Cardiac muscle cell (in vitro differentiated cells and primary cell): ENCODE data around the gene MPEG1. TPM values are rescaled to one million over a fixed set of nuclear protein-coding genes. Genes with fewer than 3 reads are reported as not detected.

Source experiments
- DNase-seq, 2 donors: peaks; one replicate each; pipeline versions ENCODE4 v3.0.0 to v3.0.0-alpha.2; 2010 to 2017; ENCODE audit warnings: low read depth in 1 of 2, low spot score in 1 of 2
- H3K27ac ChIP-seq: fragments of 200-600 bp; sonication (generic); 2 replicates; pipeline ENCODE4 v1.5.1; 2016
- H3K27me3 ChIP-seq: fragments of 200-600 bp; sonication (generic); 2 replicates; pipeline ENCODE4 v1.6.0; 2016; ENCODE audit warnings: control low read depth
- H3K36me3 ChIP-seq: fragments of 200-600 bp; sonication (generic); 2 replicates; pipeline ENCODE4 v1.5.1; 2016; ENCODE audit warnings: control low read depth
- H3K4me1 ChIP-seq: fragments of 200-600 bp; sonication (generic); 2 replicates; pipeline ENCODE4 v1.8.1; 2017; ENCODE audit warnings: low read depth, mild to moderate bottlenecking, mixed run types
- H3K4me3 ChIP-seq: fragments of 200-600 bp; sonication (generic); 2 replicates; pipeline ENCODE4 v1.5.1; 2016; ENCODE audit warnings: mild to moderate bottlenecking
- H3K9me3 ChIP-seq: fragments of 200-600 bp; sonication (generic); 2 replicates; pipeline ENCODE4 v1.5.1; 2017; ENCODE audit warnings: low read depth, mild to moderate bottlenecking, control low read depth
- CTCF ChIP-seq: IDR thresholded peaks from 2 replicates; pipeline ENCODE4 v1.5.1; 2012; ENCODE audit warnings: low read depth, mild to moderate bottlenecking, low read length
- polyA plus RNA-seq: library from polyadenylated mRNA; unstranded; fragments of >200 nt; fragmentation: Nextera tagmentation; extraction: Ambion mirVana; gene quantifications from 2 replicates; pipeline ENCODE4 v1.2.1, GENCODE V29; 2016
- total RNA-seq: library from RNA; depleted of rRNA; stranded (reverse); fragments of >200 nt; gene quantifications from 2 replicates; pipeline ENCODE4 v1.2.3, GENCODE V29; 2016

MPEG1 gene
- total and polyA plus RNA-seq, 2 experiments from 2014 or later: not detected

GRCh38 chr11:59164028-59164427 is 48.7 kb downstream of the MPEG1 start:
- Histone ChIP-seq H3K36me3 (no peaks in the 10 kb centered on the region), H3K27me3 (no peaks in the 10 kb centered on the region), H3K4me1 (no peaks in the 10 kb centered on the region), H3K9me3 (no peaks in the 10 kb centered on the region), H3K27ac (no peak overlapping the region), H3K4me3 (no peak overlapping the region)
- no peak for TF ChIP-seq CTCF
- no peak for DNase-seq

Other genes starting within 250 kb of the MPEG1 start
- gene GLYATL1B, start 126.6 kb downstream of the MPEG1 start, total RNA-seq: not detected in 2 replicates
- gene GLYATL1B, start 126.6 kb downstream of the MPEG1 start, polyA plus RNA-seq: not detected in 2 replicates
- 1.8 and 2.6 TPM in 2 replicates for gene FAM111B, start 105.7 kb downstream of the MPEG1 start, total RNA-seq
- gene FAM111B, start 105.7 kb downstream of the MPEG1 start, polyA plus RNA-seq: 0.44 and 3.5 TPM in 2 replicates
- 1.7 and 6.5 TPM in 2 replicates for gene FAM111A, start 70.1 kb downstream of the MPEG1 start, total RNA-seq
- gene FAM111A, start 70.1 kb downstream of the MPEG1 start, polyA plus RNA-seq: 1.5 and 5.3 TPM in 2 replicates
- 2.7 and 3.1 TPM in 2 replicates for gene DTX4, start 40.8 kb downstream of the MPEG1 start, total RNA-seq
- gene DTX4, start 40.8 kb downstream of the MPEG1 start, polyA plus RNA-seq: 1.1 and 1.8 TPM in 2 replicates
- not detected in 2 replicates for gene OR5AN1, start 146.0 kb upstream of the MPEG1 start, total RNA-seq
- not detected in 2 replicates for gene OR5AN1, start 146.0 kb upstream of the MPEG1 start, polyA plus RNA-seq
- gene OR5A2, start 213.5 kb upstream of the MPEG1 start, total RNA-seq: not detected in 2 replicates
- gene OR5A2, start 213.5 kb upstream of the MPEG1 start, polyA plus RNA-seq: not detected in 2 replicates
- not detected in 2 replicates for gene OR5A1, start 223.5 kb upstream of the MPEG1 start, total RNA-seq
- not detected in 2 replicates for gene OR5A1, start 223.5 kb upstream of the MPEG1 start, polyA plus RNA-seq
- gene OR4D6, start 244.0 kb upstream of the MPEG1 start, total RNA-seq: not detected in 2 replicates
- not detected in 2 replicates for gene OR4D6, start 244.0 kb upstream of the MPEG1 start, polyA plus RNA-seq